DND-41 (cell line): ENCODE results near the gene MCAT.

ENCODE experiments used
- ATAC-seq: fragments of 200-7000 bp; cut with Tn5 transposase; 3 replicates; pipeline ENCODE4 v1.9.1; 2021; ENCODE audit warnings: low read depth; ENCODE audit not compliant: insufficient read depth
- DNase-seq: peaks from one replicate; pipeline ENCODE4 v3.0.0-alpha.2; 2020
- H2AFZ ChIP-seq: 2 replicates; pipeline ENCODE4 v1.6.0; 2012; ENCODE audit warnings: low read depth, low read length
- H3K27ac ChIP-seq: 2 replicates; pipeline ENCODE4 v1.5.1; 2012; ENCODE audit warnings: low read length, inconsistent platforms
- H3K27me3 ChIP-seq: fragments of 200-600 bp; sonication (generic); 2 replicates; pipeline ENCODE4 v1.6.0; 2012; ENCODE audit warnings: low read length, mild to moderate bottlenecking, inconsistent platforms; ENCODE audit not compliant: insufficient read depth, poor library complexity
- H3K36me3 ChIP-seq: 2 replicates; pipeline ENCODE4 v1.5.1; 2012; ENCODE audit warnings: low read length, inconsistent platforms; ENCODE audit not compliant: insufficient read depth
- H3K4me1 ChIP-seq: 2 replicates; pipeline ENCODE4 v1.5.1; 2012; ENCODE audit warnings: mild to moderate bottlenecking, low read length; ENCODE audit not compliant: insufficient read depth
- H3K4me2 ChIP-seq: 2 replicates; pipeline ENCODE4 v1.6.0; 2012; ENCODE audit warnings: mild to moderate bottlenecking, moderate library complexity, low read length, inconsistent platforms; ENCODE audit not compliant: insufficient read depth
- H3K4me3 ChIP-seq, 2 experiments: fragments of 200-600 bp in 1 of 2; shearing (Covaris generic) in 1 of 2; 2 replicates each; pipeline ENCODE4 v1.5.1; 2012 to 2016; ENCODE audit warnings: inconsistent platforms in 2 of 2, low read length in 2 of 2, mild to moderate bottlenecking in 2 of 2, low read depth in 1 of 2, moderate library complexity in 1 of 2
- H3K79me2 ChIP-seq: 2 replicates; pipeline ENCODE4 v1.6.0; 2012; ENCODE audit warnings: low read length, inconsistent platforms; ENCODE audit not compliant: insufficient read depth
- H3K9ac ChIP-seq: 2 replicates; pipeline ENCODE4 v1.6.0; 2012; ENCODE audit warnings: low read depth, mild to moderate bottlenecking, inconsistent platforms, low read length, moderate library complexity
- H3K9me3 ChIP-seq: 2 replicates; pipeline ENCODE4 v1.5.1; 2012; ENCODE audit warnings: low read length, moderate library complexity, mild to moderate bottlenecking, inconsistent platforms; ENCODE audit not compliant: insufficient read depth, severe bottlenecking
- H4K20me1 ChIP-seq: 2 replicates; pipeline ENCODE4 v1.6.0; 2012; ENCODE audit warnings: low read length; ENCODE audit not compliant: insufficient read depth
- EZH2 ChIP-seq: IDR thresholded peaks from 3 replicates; pipeline ENCODE4 v1.6.1; 2012; ENCODE audit warnings: borderline replicate concordance, low read depth, mild to moderate bottlenecking, moderate library complexity, low read length, inconsistent platforms; ENCODE audit not compliant: severe bottlenecking
- TF ChIP-seq, protein P1 (sequence below): IDR thresholded peaks from 2 replicates; pipeline ENCODE4 v1.5.1; 2012; ENCODE audit warnings: borderline replicate concordance, low read length, moderate library complexity, mild to moderate bottlenecking; ENCODE audit not compliant: poor library complexity, severe bottlenecking; ENCODE audit errors: extremely low read depth

MCAT gene

DNA sequence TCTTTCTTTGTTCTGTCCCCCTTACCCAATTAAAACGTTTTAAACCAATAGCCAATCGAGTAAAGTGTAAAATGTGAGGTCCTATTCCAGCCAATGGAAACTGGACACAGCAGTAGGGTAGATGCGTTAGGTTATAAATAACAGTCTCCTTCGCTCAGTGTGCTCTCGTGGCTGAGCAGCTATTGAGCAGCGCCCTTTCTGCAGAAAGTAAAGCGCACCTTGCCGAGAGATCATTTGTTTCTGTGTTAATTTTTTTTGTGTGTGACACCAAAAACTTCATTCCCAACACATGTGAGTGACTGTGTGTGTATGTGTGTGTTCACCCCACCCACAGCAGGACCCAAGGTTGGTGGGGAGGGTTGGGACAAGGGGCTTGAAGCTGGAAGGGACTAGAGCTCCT, 46.8 kb downstream of the MCAT start:
- no peak overlapping the region for H3K27ac ChIP-seq
- H3K9ac ChIP-seq = no peak overlapping the region
- H2AFZ ChIP-seq = no peak overlapping the region
- H3K4me1 ChIP-seq = no peaks in the 10 kb centered on the region
- no peaks in the 10 kb centered on the region for H4K20me1 ChIP-seq
- peaks cover 8% of the 10 kb centered on the region for H3K9me3 ChIP-seq
- DNase-seq (no peak), ATAC-seq (no peak)
- H3K4me2 ChIP-seq = no peak overlapping the region
- no peaks in the 10 kb centered on the region for H3K36me3 ChIP-seq
- no peaks in the 10 kb centered on the region for H3K79me2 ChIP-seq
- TF ChIP-seq, protein P1, sequence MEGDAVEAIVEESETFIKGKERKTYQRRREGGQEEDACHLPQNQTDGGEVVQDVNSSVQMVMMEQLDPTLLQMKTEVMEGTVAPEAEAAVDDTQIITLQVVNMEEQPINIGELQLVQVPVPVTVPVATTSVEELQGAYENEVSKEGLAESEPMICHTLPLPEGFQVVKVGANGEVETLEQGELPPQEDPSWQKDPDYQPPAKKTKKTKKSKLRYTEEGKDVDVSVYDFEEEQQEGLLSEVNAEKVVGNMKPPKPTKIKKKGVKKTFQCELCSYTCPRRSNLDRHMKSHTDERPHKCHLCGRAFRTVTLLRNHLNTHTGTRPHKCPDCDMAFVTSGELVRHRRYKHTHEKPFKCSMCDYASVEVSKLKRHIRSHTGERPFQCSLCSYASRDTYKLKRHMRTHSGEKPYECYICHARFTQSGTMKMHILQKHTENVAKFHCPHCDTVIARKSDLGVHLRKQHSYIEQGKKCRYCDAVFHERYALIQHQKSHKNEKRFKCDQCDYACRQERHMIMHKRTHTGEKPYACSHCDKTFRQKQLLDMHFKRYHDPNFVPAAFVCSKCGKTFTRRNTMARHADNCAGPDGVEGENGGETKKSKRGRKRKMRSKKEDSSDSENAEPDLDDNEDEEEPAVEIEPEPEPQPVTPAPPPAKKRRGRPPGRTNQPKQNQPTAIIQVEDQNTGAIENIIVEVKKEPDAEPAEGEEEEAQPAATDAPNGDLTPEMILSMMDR = no peak
- TF ChIP-seq EZH2 = no peak
- H3K27me3 ChIP-seq = no peaks in the 10 kb centered on the region
- no peak overlapping the region for H3K4me3 ChIP-seq

DNA sequence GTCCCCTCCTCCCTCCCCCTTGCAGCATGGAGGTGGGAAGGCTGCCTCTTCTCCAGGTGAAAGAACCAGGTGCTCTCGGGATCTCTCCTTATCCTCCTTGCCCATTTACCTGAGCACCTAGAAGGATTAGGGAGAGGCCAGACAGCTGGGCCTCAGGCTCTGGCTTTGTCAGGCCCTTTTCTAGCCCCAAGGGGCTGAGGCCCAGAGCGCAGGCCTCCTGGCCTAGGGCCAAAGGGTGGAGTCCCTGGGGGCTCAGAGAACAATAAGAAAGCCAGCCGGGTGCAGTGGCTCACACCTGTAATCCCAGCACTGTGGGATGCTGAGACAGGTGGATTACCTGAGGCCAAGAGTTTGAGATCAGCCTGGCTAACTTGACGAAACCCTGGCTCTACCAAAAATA, 48.6 kb downstream of the MCAT start:
- TF ChIP-seq, protein P1 = no peak
- no peak for TF ChIP-seq EZH2
- Histone ChIP-seq H3K4me2 (no peak overlapping the region), H3K36me3 (no peaks in the 10 kb centered on the region), H3K4me3 (no peak overlapping the region), H3K79me2 (no peaks in the 10 kb centered on the region), H3K27me3 (no peaks in the 10 kb centered on the region), H3K9ac (no peak overlapping the region), H3K4me1 (peaks cover 7% of the 10 kb centered on the region; the same call in 1 of the 2 replicates), H2AFZ (no peak overlapping the region), H4K20me1 (no peaks in the 10 kb centered on the region), H3K9me3 (peaks cover 8% of the 10 kb centered on the region), H3K27ac (no peak overlapping the region)
- ATAC-seq = no peak
- no peak for DNase-seq

DNA sequence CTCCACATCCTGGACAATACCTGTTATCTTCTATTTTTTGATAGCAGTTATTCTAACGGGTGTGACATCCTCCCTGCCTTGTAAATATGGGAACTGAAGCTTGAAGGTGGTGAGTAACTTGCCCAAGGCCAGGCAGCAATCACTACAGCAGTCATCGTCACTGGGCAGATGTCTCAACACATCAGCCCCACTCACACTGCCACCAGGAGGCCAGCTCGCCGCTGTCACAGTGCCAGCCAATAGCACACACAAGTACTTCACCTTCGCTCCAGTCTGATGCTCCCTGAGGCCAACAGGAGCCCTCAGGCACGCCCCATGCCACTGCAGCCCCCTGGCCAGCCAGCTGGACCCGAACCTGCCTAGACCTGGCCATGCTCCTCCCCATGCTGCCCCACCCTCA, 49.1 kb downstream of the MCAT start:
- Histone ChIP-seq H3K79me2 (no peaks in the 10 kb centered on the region), H3K9me3 (peaks cover 8% of the 10 kb centered on the region), H3K36me3 (no peaks in the 10 kb centered on the region), H2AFZ (no peak overlapping the region), H3K4me3 (no peak overlapping the region), H3K4me1 (peaks cover 10% of the 10 kb centered on the region; the same call in 1 of the 2 replicates), H3K4me2 (no peak overlapping the region), H3K27me3 (no peaks in the 10 kb centered on the region), H3K27ac (no peak overlapping the region), H4K20me1 (no peaks in the 10 kb centered on the region), H3K9ac (no peak overlapping the region)
- DNase-seq = no peak
- TF ChIP-seq EZH2 = no peak
- TF ChIP-seq, protein P1 = peak; percentile 12
- ATAC-seq = no peak

DNA sequence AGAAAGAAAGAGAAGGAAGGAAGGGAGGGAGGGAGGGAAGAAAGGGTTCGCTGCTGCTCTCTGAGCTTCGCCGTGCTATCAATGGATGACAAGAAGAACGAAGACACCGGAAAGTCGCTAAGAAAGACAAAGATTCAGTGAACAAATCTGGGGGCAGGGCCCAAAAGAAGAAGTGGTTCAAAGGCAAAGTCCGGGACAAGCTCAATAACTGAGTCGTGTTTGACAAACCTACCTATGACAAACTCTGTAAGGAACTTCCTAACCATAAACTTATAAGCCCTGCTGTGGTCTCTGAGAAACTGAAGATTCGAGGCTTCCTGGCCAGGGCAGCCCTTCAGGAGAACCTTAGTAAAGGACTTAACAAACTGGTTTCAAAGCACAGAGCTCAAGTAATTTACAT, 51.1 kb downstream of the MCAT start:
- Histone ChIP-seq H3K4me3 (no peak overlapping the region), H3K27me3 (no peaks in the 10 kb centered on the region), H3K9me3 (peaks cover 7% of the 10 kb centered on the region), H3K9ac (no peak overlapping the region), H3K79me2 (peaks cover 3% of the 10 kb centered on the region; the same call in 1 of the 2 replicates), H4K20me1 (no peaks in the 10 kb centered on the region), H3K4me2 (no peak overlapping the region), H2AFZ (no peak overlapping the region), H3K4me1 (peaks cover 16% of the 10 kb centered on the region), H3K27ac (no peak overlapping the region), H3K36me3 (no peaks in the 10 kb centered on the region)
- ATAC-seq = no peak
- TF ChIP-seq, protein P1 = no peak
- TF ChIP-seq EZH2 = no peak
- no peak for DNase-seq
